ENCODE results near the gene SLC38A10.

The SLC38A10 gene

GRCh38 chr17:81295031-81295675 lies at the start of gene SLC38A10:
TSS of gene SLC38A10 (minus strand) at chr17:81295307. CDS start at chr17:81294921, 386 bp downstream.
- no peak for DNase-seq (ENCODE audit: low read depth)

GRCh38 chr17:81342269-81343070 lies 47.4 kb upstream of the SLC38A10 start:
- no peak for DNase-seq (ENCODE audit: low read depth)

- no peak for DNase-seq (ENCODE audit: low read depth)
Observed at GRCh38 chr17:81341516-81342268, 46.6 kb upstream of the SLC38A10 start.

- DNase-seq (ENCODE audit: low read depth) = no peak
Observed at GRCh38 chr17:81340607-81341515, 45.8 kb upstream of the SLC38A10 start.

GRCh38 chr17:81339534-81340296 lies 44.6 kb upstream of the SLC38A10 start:
- no peak for DNase-seq (ENCODE audit: low read depth)

GRCh38 chr17:81339191-81339533 lies 44.1 kb upstream of the SLC38A10 start:
- DNase-seq (ENCODE audit: low read depth) = no peak

GRCh38 chr17:81338274-81339190 lies 43.4 kb upstream of the SLC38A10 start:
- DNase-seq (ENCODE audit: low read depth) = no peak

GRCh38 chr17:81337476-81337879 lies 42.4 kb upstream of the SLC38A10 start:
- no peak for DNase-seq (ENCODE audit: low read depth)

- DNase-seq (ENCODE audit: low read depth) = no peak
Observed at GRCh38 chr17:81336930-81337325, 41.8 kb upstream of the SLC38A10 start.

GRCh38 chr17:81336296-81336929 lies 41.3 kb upstream of the SLC38A10 start:
- DNase-seq (ENCODE audit: low read depth) = no peak

GRCh38 chr17:81335773-81336157 lies 40.7 kb upstream of the SLC38A10 start:
- no peak for DNase-seq (ENCODE audit: low read depth)

- no peak for DNase-seq (ENCODE audit: low read depth)
Observed at GRCh38 chr17:81334987-81335772, 40.1 kb upstream of the SLC38A10 start.

- no peak for DNase-seq (ENCODE audit: low read depth)
Observed at GRCh38 chr17:81334391-81334901, 39.3 kb upstream of the SLC38A10 start.

GRCh38 chr17:81333616-81334368 lies 38.7 kb upstream of the SLC38A10 start:
- DNase-seq (ENCODE audit: low read depth) = no peak

- DNase-seq (ENCODE audit: low read depth) = no peak
Observed at GRCh38 chr17:81332914-81333528, 37.9 kb upstream of the SLC38A10 start.

GRCh38 chr17:81332118-81332834 lies 37.2 kb upstream of the SLC38A10 start:
- no peak for DNase-seq (ENCODE audit: low read depth)

Data from HS-27A (cell line).